Measurements from ENCODE around the gene KIF5B. TPM values are rescaled to one million over a fixed set of nuclear protein-coding genes. Genes with fewer than 3 reads are reported as not detected.

Gene KIF5B
- total and polyA plus RNA-seq, 2 of the 4 experiments (the other 2 are of a cell fraction), result 33.5 to 68.5 TPM

GRCh38 chr10:32028710-32029109 lies 27.5 kb downstream of the KIF5B start:
- in situ Hi-C loops (cut with MboI; ENCODE audit: low sequenced_read_pairs), result no loop called here
- no peak overlapping the region for H3K27ac ChIP-seq (ENCODE audit: insufficient read depth, low read length)
- H2BK20ac ChIP-seq (ENCODE audit: low read depth, low read length), result no peak overlapping the region

More at GRCh38 chr10:32028710-32029109, 27.5 kb downstream of the KIF5B start:
- no peak overlapping the region for H3K14ac ChIP-seq (replicated peaks; ENCODE audit: low read depth, low read length)
- H3K4me1 ChIP-seq (ENCODE audit: control insufficient read depth, insufficient read depth, low read length), result no peaks in the 10 kb centered on the region
- H3K4ac ChIP-seq (ENCODE audit: low read depth, low read length), result no peak overlapping the region
- H2AFZ ChIP-seq (replicated peaks; ENCODE audit: low read length, poor library complexity), result no peak overlapping the region
- H2BK5ac ChIP-seq (ENCODE audit: low read depth, low read length, poor library complexity, severe bottlenecking), result no peak overlapping the region
- BruUV-seq (replicated peaks), result no TSS peak
- DNase-seq (no peak), ATAC-seq (ENCODE audit: low read depth) (no peak)
- peaks cover 16 to 42% of the 10 kb centered on the region in 2 experiments for H3K79me1 ChIP-seq (ENCODE audit: low read depth in 1 of 2, low read length in 2 of 2)
- no CpG with 5 or more reads among the region's 1 CpG for WGBS, 2 experiments (ENCODE audit: extremely low coverage in 2 of 2, insufficient read length in 1 of 2)
- no peak overlapping the region for H4K8ac ChIP-seq (ENCODE audit: low read depth in 2 of 2, low read length in 2 of 2)
- no peak for TF ChIP-seq FOS (IDR thresholded peaks at IDR 0.05; ENCODE audit: low read depth, low read length)
- no peak for TF ChIP-seq POLR2A (IDR thresholded peaks at IDR 0.05; ENCODE audit: low read depth, low read length)
- 0 out of 2 replicates have a peak, but pooled peaks have one; percentile 15 for TF ChIP-seq NFE2L2 (IDR thresholded peaks at IDR 0.05; ENCODE audit: low read depth, low read length)
- H3K9ac ChIP-seq (ENCODE audit: low read depth, low read length), result no peak overlapping the region
- H3K56ac ChIP-seq (ENCODE audit: extremely low read depth, insufficient read depth, low read length), result no peak overlapping the region
- dilution Hi-C loops (cut with HindIII; ENCODE audit: low sequenced_read_pairs, unreplicated experiment), result no loop called here
- H2AK9ac ChIP-seq (replicated peaks; ENCODE audit: low read depth, low read length, poor library complexity), result no peak overlapping the region
- no peak overlapping the region for H4K5ac ChIP-seq (ENCODE audit: low read depth, low read length)
- H3K23ac ChIP-seq (ENCODE audit: low read depth, low read length), result no peak overlapping the region
- H3K4me2 ChIP-seq (ENCODE audit: low read depth, low read length), result no peak overlapping the region
- ChIA-PET CTCF (no interaction called here), POLR2A (ENCODE audit: unreplicated experiment) (no interaction called here)
- peaks cover 45% of the 10 kb centered on the region for H3K36me3 ChIP-seq (ENCODE audit: control insufficient read depth, insufficient read depth, low read length)
- peaks cover 12% of the 10 kb centered on the region; the same call in 1 of the 2 replicates for H4K20me1 ChIP-seq (ENCODE audit: insufficient read depth, low read length)
- intact Hi-C loops (cut with micrococcal nuclease), result no loop called here
- no peak overlapping the region for H3K18ac ChIP-seq (ENCODE audit: low read depth, low read length)
- H3K4me3 ChIP-seq (ENCODE audit: insufficient read depth, low read depth, low read length), result no peak overlapping the region
- H2BK120ac ChIP-seq (ENCODE audit: low read depth, low read length), result no peak overlapping the region
- no peak overlapping the region for H2AK5ac ChIP-seq (ENCODE audit: low read depth, low read length)
- H4K91ac ChIP-seq (ENCODE audit: insufficient read depth, low read depth, low read length), result no peak overlapping the region
- no peak overlapping the region for H2BK15ac ChIP-seq (ENCODE audit: low read depth, low read length)
- H3K9me3 ChIP-seq (ENCODE audit: control insufficient read depth, insufficient read depth, low read length), result no peaks in the 10 kb centered on the region
- no peaks in the 10 kb centered on the region for H3K27me3 ChIP-seq (ENCODE audit: control insufficient read depth, insufficient read depth, low read length)
- no peaks in the 10 kb centered on the region for H3K9me1 ChIP-seq (ENCODE audit: insufficient read depth, low read length)
